GM18520 (cell line): ENCODE data around the gene ING2.

Experiments
- ATAC-seq: cut with Tn5 transposase; IDR thresholded peaks from one replicate; pipeline ENCODE4 v1.9.1; 2021; ENCODE audit not compliant: unreplicated experiment

The ING2 gene

GRCh38 chr4:183499389-183499788 is 5.5 kb upstream of the ING2 start:
- no peak for ATAC-seq

DNA sequence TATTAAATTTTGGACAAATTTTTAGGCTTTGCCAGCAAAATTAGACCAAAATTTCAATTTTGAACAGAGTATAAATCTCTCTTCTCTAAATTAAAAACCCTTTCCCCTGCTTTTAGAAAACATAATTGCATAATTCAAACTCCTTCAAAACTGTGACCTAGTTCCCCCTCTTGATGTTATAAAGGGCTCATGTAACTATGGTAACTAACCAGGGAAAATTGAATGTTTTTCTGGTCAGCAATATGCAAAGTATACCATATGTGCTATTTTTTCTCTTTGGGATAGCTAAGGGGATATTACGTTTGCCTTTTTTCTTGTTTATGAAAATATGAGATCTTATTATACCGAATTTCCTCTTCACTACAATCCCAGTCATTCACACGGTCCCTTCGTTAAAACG is 5.1 kb upstream of the ING2 start:
- no peak for ATAC-seq

DNA sequence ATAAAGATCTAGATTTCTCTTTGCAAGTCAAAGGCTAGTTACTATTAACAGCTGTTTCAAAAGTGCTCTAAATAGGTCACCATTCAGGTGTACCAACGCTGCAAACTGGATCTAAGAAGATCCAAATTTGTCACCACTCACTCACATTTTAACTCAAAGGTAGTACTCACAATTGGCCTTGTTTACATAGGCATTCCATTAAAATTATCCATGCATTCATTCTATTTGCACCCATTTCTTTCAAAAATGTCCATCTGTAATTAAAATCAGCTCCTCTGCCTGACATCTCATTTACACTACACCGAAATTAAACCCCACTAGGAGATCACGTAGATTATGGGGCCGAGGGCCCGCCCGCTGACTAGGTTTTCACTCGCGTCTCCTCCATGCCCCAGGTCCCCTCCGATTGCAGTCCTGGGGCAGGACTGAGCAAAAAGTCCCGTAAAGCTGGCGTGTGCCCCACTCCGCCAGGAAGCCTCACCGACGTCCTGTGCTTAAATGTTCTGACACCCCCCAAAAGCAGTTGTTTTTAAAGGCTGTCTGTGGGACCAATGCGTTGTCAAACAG is 1.3 kb upstream of the ING2 start:
- ATAC-seq: no peak

DNA sequence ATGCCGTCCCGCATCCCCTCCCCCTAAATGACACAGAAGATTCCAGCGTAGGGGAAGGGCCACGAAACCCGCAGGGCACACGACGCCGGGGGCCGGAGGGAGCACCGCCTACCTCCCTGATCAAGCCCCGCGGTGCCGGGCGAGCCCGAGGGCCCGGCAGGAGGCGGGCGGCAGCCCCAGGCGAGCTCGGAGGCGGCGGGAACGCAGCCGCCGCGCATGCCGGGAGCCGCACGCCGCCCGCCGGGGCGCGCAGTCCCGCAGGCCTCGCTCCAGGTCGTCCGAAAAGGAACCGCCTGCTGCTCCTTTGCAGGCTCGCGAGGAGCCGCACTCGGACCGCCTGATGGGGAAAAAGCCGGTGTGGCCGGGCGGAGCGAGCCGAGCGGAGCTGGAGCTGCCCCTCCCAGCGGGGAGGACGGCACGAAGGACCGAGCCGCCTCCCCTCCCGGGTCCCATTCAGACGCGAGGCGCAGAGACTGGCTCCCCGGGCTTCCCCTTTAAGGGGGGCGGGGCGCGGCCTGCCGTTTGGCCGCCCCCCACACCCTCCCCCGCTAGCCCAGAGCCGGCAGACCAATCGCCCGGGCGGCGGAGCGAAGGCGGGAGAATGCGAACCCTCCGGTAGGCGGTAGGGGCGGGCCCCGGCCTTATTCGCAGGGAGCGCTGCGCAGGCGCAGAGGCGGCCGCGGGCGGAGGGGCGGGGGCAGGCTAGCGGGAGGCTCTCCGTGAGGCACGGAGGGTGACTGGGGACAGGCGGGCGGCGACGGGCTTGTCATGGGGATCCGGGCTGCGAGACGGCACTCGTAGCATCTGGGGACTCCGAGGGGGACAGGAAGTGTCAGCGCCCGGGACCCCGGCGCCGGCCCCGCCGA is 561 bp upstream of the ING2 start:
- peak; percentile 66 for ATAC-seq

GRCh38 chr4:183505611-183506388 is 942 bp downstream of the ING2 start:
- peak; percentile 29 for ATAC-seq

DNA sequence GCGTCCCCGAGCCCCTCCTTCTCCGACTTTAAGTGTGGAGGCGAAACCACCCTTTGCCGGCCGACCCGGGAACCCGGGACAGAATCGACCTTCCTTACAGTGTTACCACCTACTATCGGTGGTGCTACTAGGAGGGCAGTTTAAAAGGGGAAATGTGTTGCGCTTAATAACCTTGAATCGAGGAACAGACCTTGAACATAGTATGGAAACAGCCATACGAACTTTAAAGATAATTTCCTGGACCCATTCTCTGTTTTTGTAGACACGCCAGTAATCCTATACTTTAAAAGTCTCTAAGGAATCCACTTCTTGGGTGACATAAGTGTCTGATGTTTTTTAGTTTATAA is 1.5 kb downstream of the ING2 start:
- no peak for ATAC-seq

DNA sequence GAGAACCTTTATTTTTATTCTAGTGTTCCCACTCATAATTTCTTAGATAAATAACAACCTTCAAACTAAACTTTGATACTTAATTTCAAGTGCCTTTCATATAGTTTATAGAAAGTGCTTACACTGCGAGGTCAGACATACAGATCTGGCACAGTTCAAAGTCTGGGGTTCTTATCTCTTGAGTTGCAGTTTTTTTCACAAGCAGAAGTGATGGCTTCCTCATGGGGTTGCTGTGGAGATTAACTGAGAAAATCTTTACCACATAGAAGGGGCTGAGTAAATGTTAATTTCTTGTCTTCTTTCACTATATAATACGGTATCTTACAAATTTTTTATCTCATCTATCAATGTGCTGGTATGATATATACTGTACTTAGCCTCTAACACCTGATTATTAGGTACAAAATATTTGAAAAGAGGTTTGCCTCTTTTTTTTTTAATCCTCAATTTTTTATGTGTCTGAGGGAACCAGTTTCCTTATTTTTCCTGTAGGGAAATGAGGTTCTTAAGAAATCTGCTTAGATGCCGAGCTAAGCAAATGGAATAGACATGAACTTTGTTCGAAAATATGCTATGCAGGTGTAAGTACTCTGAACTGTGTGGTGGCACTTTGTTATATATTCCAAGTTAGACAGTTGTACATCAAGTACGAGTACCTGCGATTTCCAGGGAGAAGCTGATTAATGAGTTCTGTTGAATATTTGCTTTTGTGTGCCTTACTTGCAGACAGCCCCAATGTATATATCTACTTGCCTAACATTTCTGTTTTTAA is 3.3 kb downstream of the ING2 start:
- no peak for ATAC-seq

GRCh38 chr4:183508697-183509335 is 4.0 kb downstream of the ING2 start:
- ATAC-seq: no peak

GRCh38 chr4:183515411-183515810 is 10.6 kb downstream of the ING2 start:
- no peak for ATAC-seq

DNA sequence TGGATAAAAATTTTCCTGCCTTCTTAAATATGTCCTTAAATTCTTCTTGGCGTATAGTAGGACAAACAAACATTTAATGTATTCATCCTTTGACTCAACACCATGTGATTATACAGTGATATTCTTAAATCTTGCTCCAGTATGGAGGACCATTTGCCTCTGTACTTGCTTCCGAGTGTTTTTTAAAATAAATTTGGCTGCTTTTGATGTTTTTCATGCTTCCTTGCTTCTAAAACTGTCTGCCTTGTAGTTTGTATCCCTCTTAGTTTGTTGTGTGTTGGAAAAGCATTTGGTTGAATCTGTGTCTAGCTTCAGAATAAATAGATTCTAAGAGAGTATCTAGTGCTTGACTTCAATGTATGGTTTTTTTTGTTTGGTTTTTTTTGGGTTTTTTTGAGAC is 12.3 kb downstream of the ING2 start:
- no peak for ATAC-seq

- ATAC-seq: no peak
These were observed 12.9 kb downstream of the ING2 start for GRCh38 chr4:183517781-183518180.

GRCh38 chr4:183522821-183523220 is 18.0 kb downstream of the ING2 start:
- no peak for ATAC-seq

- ATAC-seq: no peak
These were observed 22.5 kb downstream of the ING2 start for GRCh38 chr4:183527326-183527725.

- no peak for ATAC-seq
These were observed 28.0 kb downstream of the ING2 start for GRCh38 chr4:183532821-183533220.

DNA sequence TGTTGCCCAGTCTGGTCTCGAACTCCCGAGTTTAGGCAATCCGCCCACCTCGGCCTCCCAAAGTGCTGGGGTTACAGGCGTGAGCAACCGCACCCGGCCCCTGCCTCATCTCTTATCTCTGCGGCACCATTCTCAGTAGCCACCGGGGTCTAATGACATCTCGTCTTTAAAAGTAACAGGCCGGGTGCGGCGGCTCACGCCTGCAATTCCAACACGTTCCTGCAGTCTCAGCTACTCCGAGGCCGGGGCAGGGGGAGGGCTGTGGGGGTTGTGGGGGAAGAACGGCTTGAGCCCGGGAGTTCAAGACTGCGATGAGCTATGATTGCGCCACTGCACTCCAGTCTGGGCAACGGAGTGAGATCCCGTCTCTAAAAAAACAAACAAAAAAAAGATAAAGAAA is 28.8 kb downstream of the ING2 start:
- ATAC-seq: no peak

DNA sequence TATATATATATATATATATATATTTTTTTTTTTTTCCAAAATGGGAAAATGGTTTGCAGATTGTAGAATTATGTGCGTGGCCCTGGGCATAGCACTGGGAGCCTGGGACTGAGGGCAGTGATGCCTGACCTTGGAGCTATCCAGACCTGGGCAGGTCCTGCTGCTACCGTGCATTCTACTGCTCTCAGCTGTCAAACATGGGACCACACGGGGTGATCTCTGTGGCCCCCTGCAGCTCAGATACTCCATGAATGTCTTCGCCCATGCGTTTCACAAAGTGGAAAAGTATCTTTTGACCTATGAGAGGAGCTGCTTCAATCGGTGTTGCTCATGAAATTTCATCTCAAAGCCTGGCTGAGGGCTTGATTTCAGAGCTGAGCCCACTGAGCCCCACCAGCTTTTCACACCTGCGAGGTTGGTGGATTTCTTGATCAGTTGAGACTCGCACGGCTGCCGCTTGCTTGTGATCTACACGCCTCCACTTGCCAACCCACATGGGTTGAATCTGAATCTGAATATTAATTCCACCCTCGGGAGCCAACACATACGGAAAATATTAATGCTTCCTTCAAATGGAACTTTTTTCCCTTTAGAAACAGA is 35.7 kb downstream of the ING2 start:
- ATAC-seq: no peak

DNA sequence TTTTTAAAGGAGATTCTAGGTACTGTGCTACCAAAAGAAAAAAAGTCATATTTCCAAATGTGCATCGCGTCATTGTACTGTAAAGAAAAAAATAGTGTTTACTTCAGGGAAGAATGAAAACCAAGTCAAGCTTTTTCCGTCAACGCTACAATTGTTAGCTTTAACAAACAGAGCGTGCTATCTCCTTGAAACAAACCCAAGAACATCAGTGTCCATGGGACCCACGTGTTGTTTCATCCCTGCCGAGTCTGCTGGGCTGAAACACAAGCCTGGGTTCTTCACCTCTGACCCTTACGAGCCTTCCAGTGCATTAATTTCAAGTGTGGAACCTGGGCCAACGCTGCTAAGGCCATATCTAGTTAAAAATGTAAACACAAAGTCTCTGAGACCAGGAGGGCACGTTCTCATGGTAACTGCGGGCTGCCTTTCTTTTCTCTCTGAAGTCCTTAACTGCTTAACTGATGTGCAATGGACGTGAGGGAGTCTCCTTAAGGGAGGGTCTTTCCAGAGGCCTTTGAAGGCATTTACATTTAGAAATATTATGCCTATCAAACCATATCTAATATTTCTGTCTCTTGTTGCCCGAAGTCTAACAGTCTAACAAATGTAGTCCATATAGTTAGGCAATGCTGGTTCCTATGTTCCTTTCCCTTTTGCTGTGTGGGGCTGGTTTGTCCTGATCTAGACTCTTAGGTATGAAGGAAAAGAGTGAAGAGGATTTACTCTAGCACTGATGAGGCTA is 36.3 kb downstream of the ING2 start:
- ATAC-seq: no peak

GRCh38 chr4:183541752-183542040 is 36.8 kb downstream of the ING2 start:
- ATAC-seq: no peak

- no peak for ATAC-seq
These were observed 38.6 kb downstream of the ING2 start for GRCh38 chr4:183543435-183543834.

GRCh38 chr4:183544109-183544508 is 39.3 kb downstream of the ING2 start:
- ATAC-seq: no peak
